Measurements from ENCODE around the gene NEDD8. TPM values are rescaled to one million over a fixed set of nuclear protein-coding genes. Genes with fewer than 3 reads are reported as not detected.

Gene NEDD8
- total RNA-seq, 1 donor from 2014 or later = 169 TPM

- peaks cover 21% of the 10 kb centered on the region for H3K27me3 Mint-ChIP-seq (ENCODE audit: unreplicated experiment)
- no peak for DNase-seq
- H3K36me3 Mint-ChIP-seq (ENCODE audit: unreplicated experiment) = peaks cover 10% of the 10 kb centered on the region
- TF ChIP-seq CTCF (IDR thresholded peaks at IDR 0.05; ENCODE audit: partially characterized antibody, unreplicated experiment) = no peak
- H3K4me3 Mint-ChIP-seq (ENCODE audit: unreplicated experiment) = no peak overlapping the region
- peaks cover 12% of the 10 kb centered on the region for H3K9me3 Mint-ChIP-seq (ENCODE audit: unreplicated experiment)
- peaks cover 9% of the 10 kb centered on the region for H3K4me1 Mint-ChIP-seq (ENCODE audit: low read depth, unreplicated experiment)
- no peak overlapping the region for H3K27ac Mint-ChIP-seq (ENCODE audit: unreplicated experiment)
Observed at GRCh38 chr14:24211311-24211710, 20.9 kb downstream of the NEDD8 start.

GRCh38 chr14:24207625-24208024, 24.5 kb downstream of the NEDD8 start:
- DNase-seq = no peak
- Mint-ChIP-seq H3K4me3 (ENCODE audit: unreplicated experiment) (no peak overlapping the region), H3K9me3 (ENCODE audit: unreplicated experiment) (peaks cover 8% of the 10 kb centered on the region), H3K4me1 (ENCODE audit: low read depth, unreplicated experiment) (peaks cover 9% of the 10 kb centered on the region), H3K27ac (ENCODE audit: unreplicated experiment) (no peak overlapping the region), H3K27me3 (ENCODE audit: unreplicated experiment) (peaks cover 14% of the 10 kb centered on the region), H3K36me3 (ENCODE audit: unreplicated experiment) (peaks cover 14% of the 10 kb centered on the region)
- no peak for TF ChIP-seq CTCF (IDR thresholded peaks at IDR 0.05; ENCODE audit: partially characterized antibody, unreplicated experiment)

- H3K4me3 Mint-ChIP-seq (ENCODE audit: unreplicated experiment) = peak overlapping the region; percentile 8
- TF ChIP-seq CTCF (IDR thresholded peaks at IDR 0.05; ENCODE audit: partially characterized antibody, unreplicated experiment) = no peak
- peaks cover 14% of the 10 kb centered on the region for H3K27me3 Mint-ChIP-seq (ENCODE audit: unreplicated experiment)
- H3K4me1 Mint-ChIP-seq (ENCODE audit: low read depth, unreplicated experiment) = peaks cover 9% of the 10 kb centered on the region
- peaks cover 15% of the 10 kb centered on the region for H3K36me3 Mint-ChIP-seq (ENCODE audit: unreplicated experiment)
- peaks cover 8% of the 10 kb centered on the region for H3K9me3 Mint-ChIP-seq (ENCODE audit: unreplicated experiment)
- no peak for DNase-seq
- H3K27ac Mint-ChIP-seq (ENCODE audit: unreplicated experiment) = no peak overlapping the region
Observed at GRCh38 chr14:24207104-24207551, 25.0 kb downstream of the NEDD8 start.

GRCh38 chr14:24206260-24207103, 25.7 kb downstream of the NEDD8 start:
- Mint-ChIP-seq H3K4me1 (ENCODE audit: low read depth, unreplicated experiment) (peaks cover 9% of the 10 kb centered on the region), H3K9me3 (ENCODE audit: unreplicated experiment) (peaks cover 8% of the 10 kb centered on the region), H3K27me3 (ENCODE audit: unreplicated experiment) (peaks cover 12% of the 10 kb centered on the region), H3K36me3 (ENCODE audit: unreplicated experiment) (peaks cover 15% of the 10 kb centered on the region), H3K4me3 (ENCODE audit: unreplicated experiment) (peak overlapping the region; percentile 8), H3K27ac (ENCODE audit: unreplicated experiment) (no peak overlapping the region)
- TF ChIP-seq CTCF (IDR thresholded peaks at IDR 0.05; ENCODE audit: partially characterized antibody, unreplicated experiment) = no peak
- DNase-seq = no peak
